Measurements from ENCODE around the gene FAM241B.

DNA sequence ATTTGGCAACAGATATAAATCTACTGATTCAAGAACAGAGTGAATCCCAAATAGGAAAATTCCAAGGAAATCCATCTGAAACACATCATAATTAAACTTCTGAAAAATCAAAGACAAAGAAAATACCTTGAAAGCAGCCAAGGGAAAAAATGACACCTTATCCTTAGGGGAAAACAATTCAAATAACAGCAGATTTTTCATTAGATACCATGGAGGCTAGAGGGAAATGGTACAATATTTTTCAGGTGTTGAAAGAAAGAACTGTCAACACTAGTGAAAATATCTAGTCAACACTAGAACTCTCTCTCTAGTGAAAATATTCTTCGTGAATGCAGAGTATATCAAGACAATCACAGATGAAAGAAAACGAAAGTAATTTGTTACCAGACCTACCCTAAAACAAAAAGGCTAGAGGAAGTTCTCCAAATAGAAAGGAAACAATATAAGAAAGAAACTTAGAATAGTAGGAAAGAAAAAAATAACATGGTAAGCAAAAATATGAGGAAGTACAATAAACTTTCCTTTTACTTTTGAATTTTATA lies 5.7 kb upstream of the FAM241B start:
- TF ChIP-seq, protein P1, sequence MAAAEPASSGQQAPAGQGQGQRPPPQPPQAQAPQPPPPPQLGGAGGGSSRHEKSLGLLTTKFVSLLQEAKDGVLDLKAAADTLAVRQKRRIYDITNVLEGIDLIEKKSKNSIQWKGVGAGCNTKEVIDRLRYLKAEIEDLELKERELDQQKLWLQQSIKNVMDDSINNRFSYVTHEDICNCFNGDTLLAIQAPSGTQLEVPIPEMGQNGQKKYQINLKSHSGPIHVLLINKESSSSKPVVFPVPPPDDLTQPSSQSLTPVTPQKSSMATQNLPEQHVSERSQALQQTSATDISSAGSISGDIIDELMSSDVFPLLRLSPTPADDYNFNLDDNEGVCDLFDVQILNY (CRISPR knock-in tag; IDR thresholded peaks at IDR 0.05) = no peak
- TF ChIP-seq FOXK1 (CRISPR knock-in tag; IDR thresholded peaks at IDR 0.05) = no peak
- TF ChIP-seq, protein P2, sequence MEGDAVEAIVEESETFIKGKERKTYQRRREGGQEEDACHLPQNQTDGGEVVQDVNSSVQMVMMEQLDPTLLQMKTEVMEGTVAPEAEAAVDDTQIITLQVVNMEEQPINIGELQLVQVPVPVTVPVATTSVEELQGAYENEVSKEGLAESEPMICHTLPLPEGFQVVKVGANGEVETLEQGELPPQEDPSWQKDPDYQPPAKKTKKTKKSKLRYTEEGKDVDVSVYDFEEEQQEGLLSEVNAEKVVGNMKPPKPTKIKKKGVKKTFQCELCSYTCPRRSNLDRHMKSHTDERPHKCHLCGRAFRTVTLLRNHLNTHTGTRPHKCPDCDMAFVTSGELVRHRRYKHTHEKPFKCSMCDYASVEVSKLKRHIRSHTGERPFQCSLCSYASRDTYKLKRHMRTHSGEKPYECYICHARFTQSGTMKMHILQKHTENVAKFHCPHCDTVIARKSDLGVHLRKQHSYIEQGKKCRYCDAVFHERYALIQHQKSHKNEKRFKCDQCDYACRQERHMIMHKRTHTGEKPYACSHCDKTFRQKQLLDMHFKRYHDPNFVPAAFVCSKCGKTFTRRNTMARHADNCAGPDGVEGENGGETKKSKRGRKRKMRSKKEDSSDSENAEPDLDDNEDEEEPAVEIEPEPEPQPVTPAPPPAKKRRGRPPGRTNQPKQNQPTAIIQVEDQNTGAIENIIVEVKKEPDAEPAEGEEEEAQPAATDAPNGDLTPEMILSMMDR (IDR thresholded peaks at IDR 0.05) = no peak

Data from WTC11 (cell line).